Measurements from ENCODE around the gene STK39.
"Not testable (repeated sequence)": the region's sequence is repeated elsewhere in the genome, so short reads cannot be mapped to it uniquely, and the experiment has no call there.

The STK39 gene

GRCh38 chr2:168052773-168053172, 194.6 kb downstream of the STK39 start:
- H3K4me3 ChIP-seq (replicated peaks; ENCODE audit: low read depth, low read length): no peak overlapping the region
- TF ChIP-seq, protein P1, sequence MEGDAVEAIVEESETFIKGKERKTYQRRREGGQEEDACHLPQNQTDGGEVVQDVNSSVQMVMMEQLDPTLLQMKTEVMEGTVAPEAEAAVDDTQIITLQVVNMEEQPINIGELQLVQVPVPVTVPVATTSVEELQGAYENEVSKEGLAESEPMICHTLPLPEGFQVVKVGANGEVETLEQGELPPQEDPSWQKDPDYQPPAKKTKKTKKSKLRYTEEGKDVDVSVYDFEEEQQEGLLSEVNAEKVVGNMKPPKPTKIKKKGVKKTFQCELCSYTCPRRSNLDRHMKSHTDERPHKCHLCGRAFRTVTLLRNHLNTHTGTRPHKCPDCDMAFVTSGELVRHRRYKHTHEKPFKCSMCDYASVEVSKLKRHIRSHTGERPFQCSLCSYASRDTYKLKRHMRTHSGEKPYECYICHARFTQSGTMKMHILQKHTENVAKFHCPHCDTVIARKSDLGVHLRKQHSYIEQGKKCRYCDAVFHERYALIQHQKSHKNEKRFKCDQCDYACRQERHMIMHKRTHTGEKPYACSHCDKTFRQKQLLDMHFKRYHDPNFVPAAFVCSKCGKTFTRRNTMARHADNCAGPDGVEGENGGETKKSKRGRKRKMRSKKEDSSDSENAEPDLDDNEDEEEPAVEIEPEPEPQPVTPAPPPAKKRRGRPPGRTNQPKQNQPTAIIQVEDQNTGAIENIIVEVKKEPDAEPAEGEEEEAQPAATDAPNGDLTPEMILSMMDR (IDR thresholded peaks at IDR 0.05; ENCODE audit: low read length, missing control alignments): no peak
- no peak for DNase-seq (ENCODE audit: low read depth)

- no peak for DNase-seq (ENCODE audit: low read depth)
- TF ChIP-seq, protein P1 (IDR thresholded peaks at IDR 0.05; ENCODE audit: low read length, missing control alignments): no peak
- H3K4me3 ChIP-seq (replicated peaks; ENCODE audit: low read depth, low read length): no peak overlapping the region
Observed at GRCh38 chr2:168050377-168050776, 197.0 kb downstream of the STK39 start.

- TF ChIP-seq, protein P1 (IDR thresholded peaks at IDR 0.05; ENCODE audit: low read length, missing control alignments): no peak
- H3K4me3 ChIP-seq (replicated peaks; ENCODE audit: low read depth, low read length): no peak overlapping the region
- no peak for DNase-seq (ENCODE audit: low read depth)
Observed at GRCh38 chr2:168049609-168050008, 197.8 kb downstream of the STK39 start.

- no peak for DNase-seq (ENCODE audit: low read depth)
- TF ChIP-seq, protein P1 (IDR thresholded peaks at IDR 0.05; ENCODE audit: low read length, missing control alignments): no peak
- no peak overlapping the region for H3K4me3 ChIP-seq (replicated peaks; ENCODE audit: low read depth, low read length)
Observed at GRCh38 chr2:168047091-168047690, 200.2 kb downstream of the STK39 start.

GRCh38 chr2:168044579-168044978, 202.8 kb downstream of the STK39 start:
- no peak overlapping the region for H3K4me3 ChIP-seq (replicated peaks; ENCODE audit: low read depth, low read length)
- no peak for DNase-seq (ENCODE audit: low read depth)
- TF ChIP-seq, protein P1 (IDR thresholded peaks at IDR 0.05; ENCODE audit: low read length, missing control alignments): no peak

GRCh38 chr2:168044176-168044575, 203.2 kb downstream of the STK39 start:
- DNase-seq (ENCODE audit: low read depth): no peak
- H3K4me3 ChIP-seq (replicated peaks; ENCODE audit: low read depth, low read length): no peak overlapping the region
- TF ChIP-seq, protein P1 (IDR thresholded peaks at IDR 0.05; ENCODE audit: low read length, missing control alignments): no peak

- not testable (repeated sequence) for DNase-seq (ENCODE audit: low read depth); H3K4me3 ChIP-seq (replicated peaks; ENCODE audit: low read depth, low read length)
Observed at GRCh38 chr2:168042127-168042824, 205.1 kb downstream of the STK39 start.
